ENCODE data around the gene RRM2.
A peak's percentile ranks its signal among the peaks of the same experiment; 100 is the strongest.
"Not testable (repeated sequence)": the region's sequence is repeated elsewhere in the genome, so short reads cannot be mapped to it uniquely, and the experiment has no call there.

RRM2 gene

DNA sequence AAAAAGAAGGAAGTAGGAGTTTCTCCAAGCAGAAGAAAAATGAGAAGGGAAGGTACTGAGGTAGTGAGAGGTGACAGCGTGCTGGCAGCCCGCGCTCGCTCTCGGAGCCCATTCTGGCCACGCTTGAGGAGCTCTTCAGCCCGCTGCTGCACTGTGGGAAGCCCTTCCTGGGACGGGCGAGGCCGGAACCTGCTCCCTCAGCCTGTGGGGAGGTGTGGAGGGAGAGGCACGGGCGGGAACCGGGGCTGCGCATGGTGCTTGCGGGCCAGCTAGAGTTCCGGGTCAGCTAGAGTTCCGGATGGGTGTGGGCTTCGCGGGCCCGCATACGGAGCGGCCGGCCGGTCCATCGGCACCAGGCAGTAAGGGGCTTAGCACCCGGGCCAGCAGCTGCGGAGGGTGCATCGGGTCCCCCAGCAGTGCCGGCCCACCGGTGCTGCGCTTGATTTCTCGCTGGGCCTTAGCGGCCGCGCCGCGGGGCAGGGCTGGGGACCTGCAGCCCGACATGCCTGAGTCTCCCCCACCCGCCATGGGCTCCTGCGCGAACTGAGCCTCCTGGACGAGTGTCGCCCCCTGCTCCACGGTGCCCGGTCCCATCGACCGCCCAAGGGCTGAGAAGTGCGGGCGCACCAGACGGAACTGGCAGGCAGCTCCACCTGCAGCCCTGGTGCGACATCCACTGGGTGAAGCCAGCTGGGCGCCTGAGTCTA is 31.2 kb upstream of the RRM2 start:
- no peak for DNase-seq (ENCODE audit: low read depth in 2 of 2)

DNA sequence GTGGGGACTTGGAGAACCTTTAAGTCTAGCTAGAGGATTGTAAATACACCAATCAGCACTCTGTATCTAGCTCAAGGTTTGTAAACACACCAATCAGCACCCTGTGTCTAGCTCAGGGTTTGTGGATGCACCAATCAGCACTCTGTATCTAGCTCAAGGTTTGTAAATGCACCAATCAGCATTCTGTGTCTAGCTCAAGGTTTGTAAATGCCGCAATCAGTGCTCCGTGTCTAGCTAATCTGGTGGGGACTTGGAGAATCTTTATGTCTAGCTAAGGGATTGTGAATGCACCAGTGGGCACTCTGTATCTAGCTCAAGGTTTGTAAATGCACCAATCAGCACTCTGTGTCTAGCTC is 30.7 kb upstream of the RRM2 start:
- DNase-seq (ENCODE audit: low read depth in 2 of 2): not testable (repeated sequence)

DNA sequence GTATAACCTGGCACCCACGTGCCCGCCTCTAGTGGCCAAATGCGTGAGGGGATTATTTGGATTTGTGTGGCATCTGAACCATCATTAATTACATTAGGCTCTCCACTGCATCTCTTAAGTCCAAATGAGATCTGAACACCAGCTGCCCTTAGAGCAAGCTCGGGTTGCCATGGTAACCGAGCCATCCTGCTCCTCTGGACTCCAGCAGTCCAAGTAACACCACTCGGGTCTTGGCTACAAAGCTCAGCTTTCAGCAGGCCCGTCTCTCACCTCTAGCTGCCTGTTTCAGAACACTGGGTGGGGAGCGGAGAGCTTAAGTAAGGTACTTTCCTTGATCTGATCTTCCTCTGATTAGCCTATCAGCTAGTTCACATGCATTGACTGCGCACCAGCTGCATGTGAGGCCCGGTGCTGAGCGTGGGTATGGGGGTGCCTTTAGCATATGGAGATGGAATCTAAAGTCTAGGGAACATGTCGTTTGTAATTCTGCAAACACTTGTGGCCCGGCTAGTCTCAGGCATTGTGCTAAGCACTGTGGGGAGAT is 28.2 kb upstream of the RRM2 start:
- no peak for DNase-seq (ENCODE audit: low read depth in 2 of 2)

DNA sequence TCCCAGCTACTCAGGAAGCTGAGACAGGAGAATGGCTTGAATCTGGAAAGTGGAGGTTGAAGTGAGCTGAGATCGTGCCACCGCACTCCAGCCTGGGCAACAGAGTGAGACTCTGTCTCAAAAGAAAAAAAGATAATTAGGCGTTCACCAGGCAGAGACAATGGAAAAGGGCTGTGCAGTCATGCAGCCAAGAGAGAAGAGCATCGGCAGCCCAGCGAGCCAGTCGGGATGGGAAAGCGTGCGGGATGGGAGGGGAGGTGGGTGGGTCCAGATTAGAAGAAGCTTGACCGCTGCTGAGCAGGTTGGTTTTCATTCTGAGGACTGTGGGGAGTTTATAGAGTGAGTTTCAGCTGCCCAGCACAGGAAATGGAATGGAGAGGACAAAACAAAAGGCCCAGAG is 27.4 kb upstream of the RRM2 start:
- DNase-seq (ENCODE audit: low read depth in 2 of 2): no peak

DNA sequence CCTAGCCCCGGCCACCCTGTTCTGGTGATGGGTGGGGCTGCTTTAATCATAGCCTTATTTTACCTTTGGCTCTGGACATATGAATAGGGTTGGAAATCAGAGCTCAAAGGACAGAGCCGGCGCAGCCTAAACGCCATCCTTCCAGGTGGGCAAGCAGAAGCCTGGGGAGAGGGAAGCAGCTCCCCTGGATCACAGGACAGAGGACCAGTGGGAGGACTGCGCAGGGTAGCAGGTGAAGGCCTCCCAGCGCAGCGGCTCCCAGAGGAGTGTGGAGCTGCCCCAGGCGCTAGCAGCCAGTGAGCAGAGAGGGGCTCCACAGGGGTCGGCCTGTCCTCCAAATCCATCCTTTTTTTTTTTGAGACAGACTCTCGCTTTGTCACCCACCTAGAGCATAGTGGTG is 25.9 kb upstream of the RRM2 start:
- DNase-seq (ENCODE audit: low read depth in 2 of 2): no peak

DNA sequence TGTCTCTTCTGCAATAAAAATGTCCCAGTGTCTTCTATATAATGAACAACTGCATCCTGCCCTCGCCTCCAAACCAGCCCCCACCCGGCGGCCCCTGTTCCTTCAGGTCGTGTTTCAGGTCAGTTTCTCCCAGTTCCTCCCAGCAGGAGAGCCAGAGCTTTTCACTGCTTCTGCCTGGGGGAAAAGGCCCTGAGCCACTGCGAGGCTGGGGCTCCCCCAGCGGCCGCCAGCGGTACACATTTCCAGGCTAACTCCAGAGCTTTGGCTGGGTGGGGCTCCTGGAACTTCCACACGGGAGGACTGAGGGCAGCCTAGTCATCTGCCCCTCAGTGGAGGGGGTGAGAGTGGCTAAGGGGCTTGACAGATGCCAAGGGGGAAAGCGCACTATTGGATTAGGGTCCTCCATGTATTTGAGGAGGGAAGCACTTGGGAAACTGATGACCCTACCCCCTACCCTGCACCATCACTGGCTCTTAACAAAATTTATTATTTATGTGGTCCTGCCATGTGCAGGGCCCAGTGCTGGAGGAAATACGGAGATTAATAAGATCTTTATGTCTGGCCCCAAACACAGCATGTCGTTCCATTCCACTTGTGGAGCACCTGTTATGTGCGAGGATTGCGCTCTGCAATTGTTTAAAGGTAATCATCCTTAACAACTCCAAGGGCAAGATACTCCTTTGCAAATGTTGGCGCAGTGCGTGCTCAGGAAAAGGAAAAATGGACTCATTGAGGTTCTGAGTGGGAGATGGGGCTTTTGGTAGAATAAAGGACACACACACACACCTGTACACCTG is 25.0 kb upstream of the RRM2 start:
- DNase-seq (ENCODE audit: low read depth in 2 of 2): peak in 1 of 2 donors; percentile 19

DNA sequence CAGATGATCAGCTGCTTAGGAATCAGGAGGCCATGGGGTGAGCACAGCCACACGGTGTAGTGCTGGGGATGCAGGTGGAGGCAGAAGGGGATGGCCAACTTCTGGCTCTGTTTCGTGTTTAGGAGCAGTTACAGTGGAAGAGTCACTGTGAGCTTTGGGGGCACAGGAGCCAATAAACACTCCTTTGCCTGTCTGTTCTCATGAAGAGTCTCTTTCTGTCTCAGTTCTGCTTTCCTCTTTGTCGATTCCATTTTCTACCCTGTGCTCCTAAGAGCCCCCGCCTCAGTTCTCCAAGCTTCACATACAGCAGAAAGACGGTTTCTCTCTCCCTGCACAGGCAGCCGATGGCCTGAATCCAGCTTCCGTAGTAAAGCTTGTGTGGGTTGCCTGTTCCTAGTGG is 21.0 kb upstream of the RRM2 start:
- DNase-seq (ENCODE audit: low read depth in 2 of 2): no peak

DNA sequence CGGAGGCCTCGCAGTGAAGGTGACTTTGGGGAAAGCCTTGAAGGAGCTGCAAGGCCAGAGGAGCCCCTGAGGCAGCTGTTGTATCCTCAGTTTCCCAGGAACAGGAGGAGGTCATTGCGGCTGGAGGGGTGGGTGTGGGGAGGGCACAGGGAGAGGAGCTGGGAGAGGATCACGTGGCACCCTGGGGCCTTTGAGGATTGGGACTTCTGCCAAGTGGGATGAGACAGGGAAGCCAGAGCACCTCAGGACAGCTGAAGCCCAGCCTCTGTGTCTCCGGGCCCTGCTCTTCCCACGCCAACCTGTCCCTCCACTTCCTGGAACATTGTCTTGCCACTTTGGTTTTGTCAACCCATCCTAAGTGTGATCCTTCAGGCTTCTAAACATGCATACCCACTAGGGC is 19.4 kb upstream of the RRM2 start:
- DNase-seq (ENCODE audit: low read depth in 2 of 2): no peak

DNA sequence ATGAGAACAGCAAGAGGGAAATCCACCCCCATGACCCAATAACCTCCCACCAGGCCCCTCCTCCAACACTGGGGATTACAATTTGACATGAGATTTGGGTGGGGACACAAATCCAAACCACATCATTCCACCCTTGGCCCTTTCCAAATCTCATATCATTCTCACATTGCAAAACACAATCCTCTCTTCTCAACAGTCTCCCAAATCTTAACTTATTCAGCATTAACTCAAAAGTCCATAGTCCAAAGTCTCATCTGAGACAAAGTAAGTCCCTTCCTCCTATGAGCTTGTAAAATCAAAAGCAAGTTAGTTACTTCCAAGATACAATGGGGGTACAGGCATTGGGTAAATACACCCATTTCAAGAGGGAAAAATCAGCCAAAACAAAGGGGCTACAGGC is 17.6 kb upstream of the RRM2 start:
- DNase-seq (ENCODE audit: low read depth in 2 of 2): not testable (repeated sequence)

DNA sequence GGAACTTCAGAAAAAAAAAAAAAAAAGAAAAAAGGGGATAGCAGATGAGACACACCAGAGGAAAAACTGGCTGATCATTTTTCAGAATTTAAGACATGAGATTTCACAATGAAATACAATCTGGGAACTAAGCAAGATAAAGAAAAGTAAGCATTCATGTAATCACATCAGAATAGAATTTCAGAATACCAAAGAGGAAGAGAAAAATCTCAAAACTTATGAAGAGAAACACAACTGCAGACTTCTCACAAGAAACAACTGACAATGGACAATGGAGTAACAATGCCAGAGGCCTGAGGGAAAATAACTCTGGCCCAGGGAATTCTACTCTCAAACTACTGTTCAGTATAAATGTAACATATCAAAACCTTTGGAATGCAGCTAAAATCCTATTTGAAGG is 13.2 kb upstream of the RRM2 start:
- no peak for DNase-seq (ENCODE audit: low read depth in 2 of 2)

DNA sequence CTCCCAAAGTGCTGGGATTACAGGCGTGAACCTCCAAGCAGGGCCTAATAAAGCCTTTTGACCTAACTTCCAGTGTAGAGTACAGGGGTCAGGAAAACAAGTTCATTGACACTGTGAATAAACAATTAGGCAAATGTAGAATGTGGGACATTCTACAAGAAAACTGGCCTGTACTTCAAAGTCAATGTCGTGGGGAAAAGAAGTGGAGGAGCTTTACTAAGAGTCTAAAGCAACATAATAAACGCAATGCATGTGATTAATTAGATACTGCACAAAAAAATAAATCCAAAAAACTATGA is 3.6 kb upstream of the RRM2 start:
- DNase-seq (ENCODE audit: low read depth in 2 of 2): no peak

DNA sequence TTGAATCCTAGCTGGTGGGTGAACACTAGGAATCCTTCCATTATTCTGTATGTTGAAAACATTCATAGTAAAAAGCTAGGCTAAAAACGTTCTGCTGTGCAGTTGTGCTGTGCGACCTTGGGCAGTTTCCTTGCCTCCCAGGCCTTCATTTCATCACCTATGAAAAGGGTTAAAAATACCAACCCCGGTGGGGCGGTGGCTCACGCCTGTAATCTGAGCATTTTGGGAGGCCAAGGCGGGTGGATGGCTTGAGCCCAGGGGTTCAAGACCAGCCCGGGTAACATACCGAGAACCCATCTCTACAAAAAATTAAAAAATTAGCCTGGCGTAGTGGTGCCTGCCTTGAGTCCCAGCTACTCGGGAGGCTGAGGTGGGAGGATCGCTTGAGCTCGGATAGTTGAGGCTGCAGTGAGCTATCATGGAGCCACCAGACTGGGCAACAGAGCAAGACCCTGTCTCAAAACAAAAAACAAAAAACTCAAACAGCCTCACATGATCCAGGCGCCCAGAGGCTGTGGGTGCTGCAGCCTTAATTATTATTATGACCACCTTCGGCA is 2.9 kb upstream of the RRM2 start:
- no peak for DNase-seq (ENCODE audit: low read depth in 2 of 2)

DNA sequence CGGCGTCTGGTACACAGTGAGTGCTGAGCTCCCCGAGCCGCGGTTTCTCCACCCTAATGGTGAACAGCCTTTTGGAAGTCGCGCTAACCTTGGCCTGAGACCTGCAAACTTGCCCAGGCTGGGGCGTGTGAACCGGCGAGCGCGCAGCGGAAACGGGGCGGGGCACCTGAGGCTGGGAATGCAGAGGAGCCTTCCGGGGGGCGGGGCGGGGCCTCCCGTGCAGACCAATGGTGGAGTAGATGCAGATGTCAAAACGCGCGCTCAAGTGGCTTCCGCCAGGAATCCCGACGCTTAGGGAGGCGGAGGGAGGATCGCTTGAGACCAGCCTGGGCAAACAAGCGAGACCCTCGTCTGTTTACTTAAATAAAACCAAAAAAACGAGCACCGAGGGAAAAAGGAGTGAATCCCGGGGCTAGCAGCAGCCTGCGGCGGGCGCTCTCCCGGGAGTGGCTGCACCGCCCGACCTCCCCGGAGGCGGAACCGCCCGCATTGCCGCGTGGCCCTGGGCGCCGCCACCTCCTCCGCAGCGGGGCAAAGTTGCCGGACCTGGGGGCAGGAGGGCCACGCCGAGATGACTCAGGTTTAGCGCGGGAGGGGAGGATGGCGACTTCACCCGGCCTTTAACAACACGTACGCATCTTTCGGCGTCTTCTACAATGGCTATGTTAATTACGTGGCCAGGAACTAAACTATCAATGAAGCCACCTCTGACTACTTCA is 2.2 kb upstream of the RRM2 start:
- DNase-seq (ENCODE audit: low read depth in 2 of 2): peak; percentile 93 to 96

DNA sequence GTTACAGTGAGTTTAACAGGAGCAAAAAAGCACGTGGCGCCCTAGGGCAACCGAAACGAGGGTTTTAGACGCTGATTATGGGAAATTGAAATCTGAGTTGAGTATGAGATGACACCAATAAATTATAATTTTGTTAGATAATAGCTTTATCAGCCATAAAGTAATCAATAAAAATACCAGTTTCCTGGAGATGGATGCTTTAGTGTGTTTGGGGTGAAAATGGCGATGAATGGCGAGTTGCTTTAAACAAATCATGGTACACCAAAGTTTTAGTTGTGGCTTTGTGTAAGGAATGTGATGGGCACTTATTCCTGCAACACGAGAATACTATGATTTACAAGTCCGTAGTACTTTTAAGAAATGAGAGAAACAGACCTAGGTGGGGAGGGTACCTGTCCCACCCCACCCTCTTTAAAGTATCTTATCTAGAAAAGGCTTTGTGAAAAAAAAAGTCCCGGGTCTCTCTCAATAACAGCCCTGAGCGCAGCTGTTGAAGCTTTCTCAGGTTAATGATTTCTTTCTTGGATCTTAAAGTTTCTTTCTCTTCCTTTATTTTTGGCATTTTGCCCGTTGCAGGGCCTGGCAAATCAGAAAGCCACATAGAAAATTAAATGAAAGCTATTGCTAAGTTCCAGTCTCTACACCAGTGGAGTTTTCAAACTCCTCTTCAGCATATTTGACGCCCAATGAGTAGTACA is 1.5 kb upstream of the RRM2 start:
- DNase-seq (ENCODE audit: low read depth in 2 of 2): no peak

DNA sequence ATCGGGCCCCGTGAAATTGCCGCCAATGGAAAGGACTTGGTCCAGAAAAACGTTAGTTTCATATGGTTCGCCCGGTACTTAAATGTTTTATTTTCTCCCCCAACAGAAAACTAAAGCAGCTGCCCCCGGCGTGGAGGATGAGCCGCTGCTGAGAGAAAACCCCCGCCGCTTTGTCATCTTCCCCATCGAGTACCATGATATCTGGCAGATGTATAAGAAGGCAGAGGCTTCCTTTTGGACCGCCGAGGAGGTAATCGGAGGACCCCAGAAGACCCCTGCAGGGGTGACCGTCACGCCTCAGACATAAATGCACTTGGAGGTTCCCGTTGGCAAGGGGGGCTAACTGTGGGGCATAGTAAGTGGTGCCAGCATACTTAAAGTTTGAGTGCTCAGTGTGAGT is 742 bp downstream of the RRM2 start:
- DNase-seq (ENCODE audit: low read depth in 2 of 2): no peak

DNA sequence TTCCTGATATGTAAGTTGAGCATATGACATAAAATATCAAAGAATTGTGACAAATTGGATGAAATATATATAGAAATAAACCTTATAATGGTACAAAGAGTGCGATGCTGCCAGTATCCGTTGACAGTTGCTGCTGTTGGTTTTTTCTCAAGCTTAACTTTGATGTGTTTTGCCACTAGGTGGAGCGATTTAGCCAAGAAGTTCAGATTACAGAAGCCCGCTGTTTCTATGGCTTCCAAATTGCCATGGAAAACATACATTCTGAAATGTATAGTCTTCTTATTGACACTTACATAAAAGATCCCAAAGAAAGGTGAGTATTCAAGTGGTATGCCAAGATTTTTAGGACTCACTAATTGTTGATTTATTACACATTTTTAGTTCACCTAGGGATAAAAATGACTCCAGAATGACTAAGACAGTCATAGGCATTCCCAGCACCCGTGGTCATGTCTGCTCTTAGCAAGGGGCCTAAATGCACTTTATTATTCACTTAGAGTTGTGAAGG is 2.1 kb downstream of the RRM2 start:
- no peak for DNase-seq (ENCODE audit: low read depth in 2 of 2)

DNA sequence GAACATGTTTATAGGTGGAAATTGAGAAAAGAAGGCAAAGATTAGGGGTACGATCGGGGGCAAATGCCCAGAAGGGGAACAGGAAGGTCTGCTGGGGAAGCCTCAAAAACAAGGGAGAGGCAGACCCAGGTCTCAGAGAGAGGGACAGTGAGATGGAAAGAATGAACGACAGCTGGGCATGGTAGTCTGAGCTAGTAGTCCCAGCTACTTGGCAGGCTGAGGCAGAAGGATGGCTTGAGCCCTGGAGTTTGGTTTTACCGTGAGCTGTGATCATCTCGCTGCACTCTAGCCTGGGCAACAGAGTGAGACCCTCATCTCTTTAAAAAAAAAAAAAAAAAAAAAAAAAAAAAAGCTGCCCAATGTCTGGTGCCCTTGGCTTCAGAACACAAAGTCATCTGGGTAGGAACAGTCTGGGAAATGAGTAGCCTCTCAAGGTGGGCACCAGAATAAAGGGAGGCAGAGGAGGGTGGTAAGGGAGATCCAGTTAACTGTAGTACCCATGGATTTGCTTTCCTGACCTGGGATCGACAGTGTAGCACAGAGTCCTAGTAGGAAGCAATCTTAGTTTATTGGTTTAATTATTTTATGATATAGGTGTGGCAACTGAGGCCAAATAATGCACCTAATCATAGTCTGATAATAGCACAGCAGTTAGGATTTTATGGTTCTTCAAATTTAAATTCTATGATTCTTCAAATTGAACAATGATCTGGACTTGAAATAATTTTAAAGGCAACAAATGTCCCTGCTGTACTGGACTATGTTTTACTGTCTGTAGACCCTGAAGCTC is 3.5 kb downstream of the RRM2 start:
- no peak for DNase-seq (ENCODE audit: low read depth in 2 of 2)

DNA sequence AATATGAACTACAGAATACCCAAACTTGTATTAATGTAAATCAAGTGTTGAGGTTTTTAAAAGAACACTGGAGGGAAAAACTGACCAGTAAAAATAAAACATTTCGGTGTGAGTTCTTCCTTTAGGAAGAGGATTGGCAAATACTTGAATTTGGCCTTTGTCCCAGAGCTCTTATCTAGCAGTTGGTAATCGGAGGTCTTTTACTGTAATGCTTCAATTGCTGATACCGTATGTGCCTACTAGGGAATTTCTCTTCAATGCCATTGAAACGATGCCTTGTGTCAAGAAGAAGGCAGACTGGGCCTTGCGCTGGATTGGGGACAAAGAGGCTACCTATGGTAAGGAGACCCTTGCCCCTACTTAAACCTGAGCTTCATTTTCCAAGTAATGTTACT is 4.1 kb downstream of the RRM2 start:
- DNase-seq (ENCODE audit: low read depth in 2 of 2): no peak

DNA sequence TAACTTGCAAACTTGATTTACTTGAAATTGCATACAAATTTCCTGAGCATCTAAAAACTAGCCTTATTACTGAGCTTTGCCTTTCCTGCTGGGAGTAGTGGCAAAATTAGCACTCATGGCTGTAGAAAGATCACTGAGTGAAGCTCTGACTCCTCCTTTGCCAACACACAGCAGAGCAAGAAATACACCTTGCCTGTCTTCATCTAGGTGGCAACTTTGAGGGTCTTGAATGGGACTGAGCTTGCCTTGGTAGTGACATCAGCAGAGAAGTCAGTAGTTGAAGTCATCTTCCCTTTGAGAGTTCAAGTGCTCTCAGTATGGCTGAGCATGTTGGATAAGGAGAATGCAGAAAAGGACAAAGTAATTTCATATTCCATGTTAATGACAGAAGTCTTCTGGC is 5.9 kb downstream of the RRM2 start:
- no peak for DNase-seq (ENCODE audit: low read depth in 2 of 2)

DNA sequence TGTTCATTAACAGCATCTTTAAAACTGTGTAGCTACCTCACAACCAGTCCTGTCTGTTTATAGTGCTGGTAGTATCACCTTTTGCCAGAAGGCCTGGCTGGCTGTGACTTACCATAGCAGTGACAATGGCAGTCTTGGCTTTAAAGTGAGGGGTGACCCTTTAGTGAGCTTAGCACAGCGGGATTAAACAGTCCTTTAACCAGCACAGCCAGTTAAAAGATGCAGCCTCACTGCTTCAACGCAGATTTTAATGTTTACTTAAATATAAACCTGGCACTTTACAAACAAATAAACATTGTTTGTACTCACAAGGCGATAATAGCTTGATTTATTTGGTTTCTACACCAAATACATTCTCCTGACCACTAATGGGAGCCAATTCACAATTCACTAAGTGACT is 7.0 kb downstream of the RRM2 start:
- DNase-seq (ENCODE audit: low read depth in 2 of 2): no peak

DNA sequence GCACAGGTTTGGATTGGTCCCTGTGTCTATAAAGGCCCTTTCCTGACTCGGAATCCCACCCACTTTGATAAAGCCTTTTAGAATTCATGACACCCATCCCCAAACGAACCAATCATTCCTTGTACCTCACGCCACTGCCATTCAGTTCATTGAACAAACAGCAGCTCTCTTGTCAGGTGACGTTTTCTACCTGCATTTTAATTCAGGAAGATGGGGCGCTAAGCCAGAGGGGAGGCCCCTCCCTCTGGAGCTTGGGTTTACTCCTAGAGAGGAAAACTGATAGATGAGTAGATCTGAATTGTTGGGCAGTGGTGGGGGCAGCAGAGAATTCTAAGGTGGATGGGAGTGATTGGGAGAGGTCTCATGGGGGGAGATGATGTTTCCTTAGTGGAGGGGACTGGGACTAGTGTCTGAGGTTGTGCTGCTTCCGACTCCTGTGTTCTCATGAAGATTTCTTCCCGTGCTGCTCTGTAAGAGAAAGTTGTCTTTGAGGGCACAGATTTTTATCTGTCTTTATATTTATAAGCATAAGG is 9.6 kb downstream of the RRM2 start:
- DNase-seq (ENCODE audit: low read depth in 2 of 2): no peak
